Fibroblast of skin of left biceps (primary cell): ENCODE measurements around the gene ITGB3BP.
"Not testable (repeated sequence)": the region's sequence is repeated elsewhere in the genome, so short reads cannot be mapped to it uniquely, and the experiment has no call there.

Experiments used
- DNase-seq, 2 experiments: peaks; one replicate each; pipeline ENCODE4 v3.0.0-alpha.2; 2013; ENCODE audit warnings: low read depth in 2 of 2

Gene ITGB3BP

DNA sequence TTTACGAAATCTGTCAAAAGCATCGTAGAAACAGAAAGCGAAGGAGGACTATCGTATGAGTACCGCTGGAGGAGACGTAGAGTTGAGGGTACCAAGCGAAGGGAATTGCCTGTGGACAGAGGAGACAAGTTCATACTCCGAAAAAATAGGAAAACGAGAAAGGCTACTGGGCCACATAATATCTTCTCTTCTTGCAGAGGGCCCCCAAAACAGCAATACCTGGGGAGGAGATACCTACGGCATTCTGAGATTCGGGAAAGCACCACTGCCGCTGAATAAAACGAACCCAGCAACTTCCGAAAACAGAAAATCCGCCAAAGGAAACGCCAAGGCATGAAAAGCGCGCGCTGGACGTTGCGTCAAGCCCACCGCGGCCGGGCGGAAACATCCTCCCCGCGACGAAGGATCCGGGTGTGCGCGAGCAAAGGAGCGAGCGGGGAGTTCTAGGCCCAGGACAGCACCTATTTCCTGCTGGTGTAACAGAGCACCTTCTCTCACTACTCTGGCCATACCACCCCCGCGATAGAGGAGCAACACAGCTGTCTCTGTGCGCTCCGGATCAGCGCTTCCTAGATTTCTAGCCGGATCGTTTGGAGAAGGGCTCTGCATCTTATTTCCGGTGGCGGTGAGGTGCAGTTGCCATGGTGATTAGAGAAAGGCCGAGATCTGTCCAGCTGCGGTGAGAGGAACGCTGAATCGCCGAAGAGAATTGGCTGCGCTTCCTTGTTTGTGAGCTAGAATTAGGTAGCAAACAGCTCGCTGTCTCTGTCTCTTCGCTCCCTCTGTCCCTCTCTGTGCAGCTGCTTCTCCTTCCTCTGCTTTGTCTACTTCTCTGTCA, at the start of gene ITGB3BP, which contains the start of gene EFCAB7:
ITGB3BP (minus strand) TSS at position 335 of the 838 bp plus-strand sequence; CDS start at position 243, 92 bp downstream.
EFCAB7 (plus strand) TSS at position 635 of the 838 bp plus-strand sequence. CDS start 2,048 bp downstream, outside the sequence.
- DNase-seq = peak; percentile 85 to 90

DNA sequence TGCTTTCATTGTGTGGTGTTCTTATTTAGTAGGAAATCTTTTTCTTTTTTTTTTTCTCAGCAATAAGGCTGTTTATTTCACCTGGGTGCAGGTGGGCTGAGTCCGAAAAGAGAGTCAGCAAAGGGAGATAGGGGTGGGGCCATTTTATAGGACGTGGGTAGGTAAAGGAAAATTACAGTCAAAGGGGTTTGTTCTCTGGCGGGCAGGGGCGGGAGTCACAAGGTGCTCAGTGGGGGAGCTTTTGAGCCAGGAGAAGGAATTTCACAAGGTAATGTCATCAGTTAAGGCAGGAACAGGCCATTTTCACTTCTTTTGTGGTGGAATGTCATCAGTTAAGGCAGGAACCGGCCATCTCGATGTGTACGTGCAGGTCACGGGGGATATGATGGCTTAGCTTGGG, 49.7 kb upstream of the ITGB3BP start:
- DNase-seq = not testable (repeated sequence)

DNA sequence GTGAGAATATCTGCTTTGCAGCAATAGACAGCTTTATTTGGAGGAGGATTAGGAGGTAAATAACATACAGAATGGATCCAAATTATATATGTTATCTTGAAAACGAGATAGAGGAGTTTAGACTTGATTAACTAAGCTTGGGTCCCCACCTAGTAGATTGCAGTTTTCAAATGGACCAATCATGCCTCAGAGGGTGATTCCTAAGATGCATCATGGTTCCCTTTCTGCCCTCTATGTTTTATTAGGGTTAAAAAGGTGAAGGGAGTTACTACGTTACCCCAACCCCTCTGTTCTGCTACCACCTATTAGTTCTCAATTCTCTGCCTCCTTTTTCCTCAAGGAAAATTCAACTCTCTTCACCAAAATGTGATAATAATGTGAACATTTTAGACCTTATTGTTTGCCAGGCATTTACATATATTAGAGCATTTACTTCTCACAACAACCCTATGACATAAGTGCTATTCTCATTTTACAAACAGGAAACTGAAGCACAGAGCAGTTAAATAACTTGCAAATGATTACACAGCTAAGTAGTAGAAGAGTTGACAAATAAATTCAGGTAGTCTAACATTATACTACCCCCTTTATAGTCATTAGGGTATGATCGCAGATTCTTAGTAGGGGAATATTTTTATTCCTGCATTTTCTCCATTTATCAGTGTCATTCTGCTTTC, 46.8 kb upstream of the ITGB3BP start:
- no peak for DNase-seq

GRCh38 chr1:63569068-63569467, 46.0 kb upstream of the ITGB3BP start:
- DNase-seq = no peak

DNA sequence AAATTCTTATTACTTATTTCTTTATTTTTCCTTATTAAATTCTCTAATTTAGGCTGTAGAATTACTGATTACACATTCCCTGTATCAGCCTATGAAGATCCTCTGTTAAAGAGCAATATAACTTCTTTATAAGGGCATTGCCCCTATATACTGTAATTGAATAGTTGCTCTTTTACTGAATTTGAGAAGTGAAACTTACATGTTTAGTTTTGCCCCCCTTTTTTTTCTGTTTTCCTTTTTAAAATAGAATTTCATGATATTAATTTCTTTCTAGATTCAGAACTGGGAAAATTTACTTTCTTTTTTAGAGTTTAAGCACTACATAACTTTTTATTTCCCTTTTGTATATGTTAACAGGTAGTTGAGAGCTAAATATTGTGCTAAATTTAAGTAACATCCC, 40.7 kb upstream of the ITGB3BP start:
- no peak for DNase-seq

DNA sequence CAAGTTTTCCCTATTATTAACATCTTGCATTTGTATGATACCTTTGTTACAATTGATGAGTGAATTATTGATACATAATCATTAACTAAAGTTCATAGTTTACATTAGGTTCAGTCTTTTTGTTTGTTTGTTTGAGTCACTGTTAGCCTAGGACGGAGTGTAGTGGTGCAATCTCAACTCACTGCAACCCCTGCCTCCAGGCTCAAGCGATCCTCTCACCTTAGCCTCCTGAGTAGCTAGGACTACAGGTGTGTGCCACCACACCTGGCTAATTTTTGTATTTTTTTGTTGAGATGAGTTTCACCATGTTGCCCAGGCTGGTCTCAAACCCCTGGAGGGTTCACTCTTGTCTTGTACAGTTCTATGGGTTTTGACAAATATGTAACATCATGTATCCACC, 36.3 kb upstream of the ITGB3BP start:
- no peak for DNase-seq

DNA sequence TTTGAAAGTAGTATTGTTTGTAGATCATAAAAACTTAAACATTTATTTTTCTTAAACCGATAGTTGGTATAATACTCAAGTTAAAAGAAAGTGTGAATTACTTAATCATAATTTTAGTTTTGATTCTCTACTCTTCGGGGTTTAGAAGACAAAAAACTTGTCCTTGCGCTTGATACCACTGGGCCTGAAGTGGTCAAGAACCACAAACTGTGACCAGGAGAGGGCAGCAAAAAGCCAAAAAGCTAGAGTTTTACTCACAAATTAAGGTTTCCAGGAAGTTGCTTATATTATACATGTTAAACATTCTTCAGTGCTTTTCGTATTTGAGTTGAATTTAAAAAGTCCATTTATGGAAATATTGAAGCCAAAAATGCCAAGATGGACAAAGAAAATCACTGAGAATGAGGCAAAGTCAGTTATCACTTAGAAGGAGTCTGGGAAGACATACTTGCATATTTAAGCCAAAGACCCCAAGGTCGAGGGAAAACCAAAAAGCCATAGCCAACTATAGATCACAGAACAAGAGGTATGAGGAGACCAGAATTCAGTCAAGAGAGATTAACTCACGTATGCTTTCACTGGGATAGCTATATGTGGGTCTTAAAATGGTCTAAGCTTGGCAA, 34.5 kb upstream of the ITGB3BP start:
- DNase-seq = peak; percentile 12 to 13

DNA sequence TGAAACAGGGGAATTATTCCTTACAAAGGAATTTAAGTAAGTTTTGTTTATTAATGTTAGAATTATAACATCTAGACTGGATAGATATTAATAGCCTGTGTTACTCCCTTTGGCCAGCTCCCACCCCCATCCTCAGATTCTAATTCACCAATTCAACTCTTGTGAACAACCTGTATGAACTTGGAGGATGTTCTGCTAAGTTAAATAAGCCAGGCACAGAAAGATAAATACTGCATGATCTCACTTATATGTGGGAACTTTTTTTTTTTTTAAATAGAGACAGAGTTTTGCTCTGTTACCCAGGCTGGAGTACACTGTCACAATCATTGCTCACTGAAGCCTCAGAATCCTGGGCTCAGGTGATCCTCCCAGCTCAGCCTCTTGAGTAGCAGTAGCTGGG, 32.5 kb upstream of the ITGB3BP start:
- DNase-seq = no peak

DNA sequence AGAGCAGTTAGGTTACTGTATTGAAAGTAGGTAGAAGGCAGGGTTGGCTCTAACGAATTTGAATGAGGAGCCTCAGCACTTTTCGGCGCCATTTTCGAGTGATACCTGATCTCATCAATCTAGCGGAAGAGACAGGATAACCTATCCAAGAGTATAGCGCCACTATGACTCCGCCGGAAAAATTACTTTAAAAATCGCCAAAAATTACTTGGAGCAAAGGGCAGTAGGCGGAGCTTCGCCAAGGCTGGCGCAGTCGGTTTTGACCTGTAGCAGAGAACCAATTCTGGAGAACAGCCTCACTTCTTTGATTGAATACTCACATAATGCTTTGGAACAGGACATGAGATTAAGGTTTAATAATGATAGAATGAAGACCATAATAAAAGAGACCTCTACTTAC, 25.9 kb upstream of the ITGB3BP start:
- DNase-seq = no peak

DNA sequence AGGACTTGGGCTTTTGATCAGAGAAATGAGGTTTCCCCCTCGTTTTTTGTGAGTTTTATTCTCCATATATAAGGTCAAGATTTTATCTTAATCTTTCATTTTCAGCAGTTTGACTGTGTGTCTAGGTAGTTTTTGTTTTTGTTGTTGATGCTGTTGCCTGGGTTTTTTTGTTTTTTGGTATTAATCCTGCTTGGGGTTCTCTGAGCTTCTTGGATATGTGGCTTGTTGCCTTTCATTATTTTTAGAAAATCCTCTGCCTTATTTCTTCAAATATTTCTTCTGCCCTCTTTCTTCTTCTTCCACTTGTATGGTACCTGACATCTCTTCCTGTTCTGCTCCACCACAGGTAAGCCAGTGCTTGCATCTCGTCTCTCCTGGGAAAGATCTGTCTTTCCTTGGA, 25.3 kb upstream of the ITGB3BP start:
- DNase-seq = no peak

DNA sequence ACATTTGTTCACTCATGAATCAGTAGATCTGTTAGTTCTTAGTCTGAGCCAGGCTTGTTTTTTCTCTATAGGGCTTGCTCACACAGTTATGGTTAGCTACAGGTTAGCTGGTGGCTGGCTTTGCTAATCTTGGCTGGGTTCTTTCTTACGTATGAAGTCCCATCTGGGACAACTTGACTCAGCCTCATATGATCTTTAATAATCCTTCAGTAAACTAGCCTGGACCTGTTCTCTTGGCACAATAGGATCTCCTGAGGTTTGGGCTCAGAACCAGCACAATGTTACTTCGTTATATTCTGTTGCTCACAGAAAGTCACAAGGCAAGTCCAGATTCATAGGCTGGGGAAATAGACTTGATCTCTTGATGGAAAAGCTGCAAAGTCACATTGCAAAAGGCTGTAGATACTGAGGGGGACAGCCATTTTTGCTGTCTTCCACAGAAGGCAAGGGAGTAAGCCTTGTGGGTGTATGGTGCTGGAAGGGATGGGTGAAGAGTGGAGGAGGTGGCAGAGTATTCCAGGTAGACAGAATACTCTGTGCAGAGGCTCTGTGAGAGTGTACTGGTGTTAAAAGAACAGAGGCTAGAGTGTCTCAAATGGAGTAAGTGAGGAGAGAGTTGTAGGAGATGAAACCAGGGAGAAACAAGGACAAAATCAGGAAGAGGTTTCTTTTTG, 24.7 kb upstream of the ITGB3BP start:
- no peak for DNase-seq

GRCh38 chr1:63545780-63546179, 22.8 kb upstream of the ITGB3BP start:
- no peak for DNase-seq

- DNase-seq = no peak
Measured at GRCh38 chr1:63537940-63538339, 14.9 kb upstream of the ITGB3BP start.

- DNase-seq = no peak
Measured at GRCh38 chr1:63537006-63537405, 14.0 kb upstream of the ITGB3BP start.

- DNase-seq = no peak
Measured at GRCh38 chr1:63534406-63534805, 11.4 kb upstream of the ITGB3BP start.

- no peak for DNase-seq
Measured at GRCh38 chr1:63533931-63534330, 10.9 kb upstream of the ITGB3BP start.

DNA sequence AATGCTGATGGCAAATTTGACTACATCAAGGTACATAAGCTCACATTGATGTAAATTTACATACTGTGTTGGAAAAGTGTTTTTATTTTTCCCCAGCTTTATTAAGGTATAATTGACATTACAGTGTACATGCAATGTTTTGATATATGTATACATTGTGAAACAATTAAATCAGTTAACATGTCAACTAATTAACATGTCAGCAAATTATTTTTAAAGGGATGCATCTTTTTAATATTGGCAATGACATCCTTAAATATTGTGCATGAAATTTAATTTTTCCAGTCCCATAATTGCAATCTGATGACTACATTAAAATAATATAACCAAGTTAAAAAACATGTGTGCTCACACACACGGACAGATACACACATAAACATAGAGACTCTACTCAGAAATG, 9.7 kb upstream of the ITGB3BP start:
- no peak for DNase-seq

DNA sequence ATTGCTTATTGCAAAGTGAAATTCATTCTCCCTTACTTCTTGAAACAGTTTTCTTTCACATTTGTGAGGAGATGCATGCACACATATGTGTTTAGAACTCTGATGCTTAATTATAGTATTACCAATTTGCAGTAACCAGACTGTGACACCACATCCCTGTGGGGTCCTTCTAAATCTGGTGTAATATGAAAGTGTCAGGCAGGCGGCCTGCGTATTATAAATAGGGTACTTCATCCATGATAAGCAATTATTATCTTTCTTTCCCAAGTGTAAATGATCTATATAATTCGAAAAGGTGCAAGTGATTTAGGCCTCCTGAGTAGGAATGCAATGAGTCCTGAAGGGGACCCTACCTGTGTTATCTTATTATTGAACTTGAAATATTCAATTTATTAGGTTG, 1.2 kb upstream of the ITGB3BP start:
- DNase-seq = no peak

- no peak for DNase-seq
Measured at GRCh38 chr1:63523738-63524137, 713 bp upstream of the ITGB3BP start.

DNA sequence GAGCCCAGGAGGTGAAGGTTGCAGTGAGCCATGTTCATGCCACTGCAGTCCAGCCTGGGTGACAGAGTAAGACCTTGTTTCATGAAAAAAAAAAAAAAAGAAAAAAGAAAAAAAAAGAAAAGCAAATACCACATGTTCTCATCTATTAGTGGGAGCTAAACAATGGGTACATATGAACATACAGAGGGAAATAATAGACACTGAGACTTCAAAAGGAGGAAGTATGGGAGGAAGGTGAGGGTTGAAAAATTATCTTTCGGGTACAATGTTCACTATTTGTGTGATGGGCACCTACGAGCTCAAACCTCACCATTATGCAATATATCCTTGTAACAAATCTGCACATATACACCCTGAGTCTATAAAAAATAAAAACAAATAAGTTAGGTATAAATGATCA, 6.4 kb downstream of the ITGB3BP start:
- no peak for DNase-seq

GRCh38 chr1:63512584-63512983, 10.4 kb downstream of the ITGB3BP start:
- DNase-seq = no peak

DNA sequence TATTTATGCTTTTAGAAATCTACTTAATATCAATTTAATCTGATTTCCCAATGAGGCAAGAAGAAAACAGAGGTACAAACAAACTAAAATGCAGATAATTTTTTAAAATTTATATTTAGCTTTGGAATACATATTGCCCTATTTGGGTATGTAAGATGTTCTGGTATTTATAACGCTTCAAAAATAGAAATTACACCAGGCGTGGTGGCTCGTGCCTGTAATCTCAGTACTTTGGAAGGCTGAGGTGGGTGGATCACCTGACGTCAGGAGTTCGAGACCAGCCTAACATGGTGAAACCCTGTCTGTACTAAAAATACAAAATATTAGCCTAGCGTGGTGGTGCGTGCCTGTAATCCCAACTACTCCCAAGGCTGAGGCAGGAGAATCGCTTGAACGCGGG, 13.3 kb downstream of the ITGB3BP start:
- DNase-seq = no peak
